Measurements from ENCODE around the gene PLSCR1.

DNA sequence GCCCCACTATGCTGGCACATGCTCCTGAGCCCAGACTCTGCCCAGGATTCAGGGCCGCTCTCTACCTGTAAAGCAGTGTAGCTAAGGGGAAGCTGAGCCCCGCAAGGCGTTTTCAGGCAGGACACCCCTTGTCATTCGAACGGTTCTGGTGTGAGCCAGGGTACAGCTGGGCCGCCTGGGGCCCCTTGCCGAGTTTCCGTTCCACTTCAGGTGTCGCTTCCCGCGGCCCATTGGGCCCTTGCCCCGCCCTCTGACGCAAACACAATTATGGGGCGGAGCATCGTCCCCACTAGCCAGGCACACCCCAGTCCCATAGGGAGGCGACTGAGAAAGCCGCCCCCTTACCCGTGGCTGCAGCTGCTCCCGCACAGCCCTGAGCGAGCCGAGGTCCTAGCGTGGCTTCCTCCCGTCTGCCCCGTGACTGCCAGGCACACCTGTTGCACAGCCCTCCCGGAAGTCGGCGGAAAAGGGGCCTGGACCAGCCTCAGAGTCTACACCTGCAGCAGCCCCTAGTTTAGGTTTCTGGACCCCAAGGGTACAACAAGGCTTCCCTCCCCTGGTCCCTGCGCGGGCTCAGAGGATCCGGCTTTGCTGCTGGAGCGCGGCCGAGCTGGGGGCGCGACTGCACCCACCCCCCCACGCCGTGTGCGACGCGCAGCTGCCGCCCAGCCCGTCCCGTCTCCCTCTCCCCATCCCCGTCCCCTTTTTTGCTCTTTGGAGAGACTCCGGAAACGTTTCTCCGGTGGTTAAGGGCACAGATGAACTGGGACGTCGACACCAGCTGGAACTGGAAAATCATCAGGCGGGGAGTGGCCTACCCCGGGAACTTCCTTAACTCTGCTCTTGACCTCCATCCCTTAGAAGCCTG, 75.0 kb downstream of the PLSCR1 start, which contains the start of gene PLSCR2:
- TF ChIP-seq, protein P1, sequence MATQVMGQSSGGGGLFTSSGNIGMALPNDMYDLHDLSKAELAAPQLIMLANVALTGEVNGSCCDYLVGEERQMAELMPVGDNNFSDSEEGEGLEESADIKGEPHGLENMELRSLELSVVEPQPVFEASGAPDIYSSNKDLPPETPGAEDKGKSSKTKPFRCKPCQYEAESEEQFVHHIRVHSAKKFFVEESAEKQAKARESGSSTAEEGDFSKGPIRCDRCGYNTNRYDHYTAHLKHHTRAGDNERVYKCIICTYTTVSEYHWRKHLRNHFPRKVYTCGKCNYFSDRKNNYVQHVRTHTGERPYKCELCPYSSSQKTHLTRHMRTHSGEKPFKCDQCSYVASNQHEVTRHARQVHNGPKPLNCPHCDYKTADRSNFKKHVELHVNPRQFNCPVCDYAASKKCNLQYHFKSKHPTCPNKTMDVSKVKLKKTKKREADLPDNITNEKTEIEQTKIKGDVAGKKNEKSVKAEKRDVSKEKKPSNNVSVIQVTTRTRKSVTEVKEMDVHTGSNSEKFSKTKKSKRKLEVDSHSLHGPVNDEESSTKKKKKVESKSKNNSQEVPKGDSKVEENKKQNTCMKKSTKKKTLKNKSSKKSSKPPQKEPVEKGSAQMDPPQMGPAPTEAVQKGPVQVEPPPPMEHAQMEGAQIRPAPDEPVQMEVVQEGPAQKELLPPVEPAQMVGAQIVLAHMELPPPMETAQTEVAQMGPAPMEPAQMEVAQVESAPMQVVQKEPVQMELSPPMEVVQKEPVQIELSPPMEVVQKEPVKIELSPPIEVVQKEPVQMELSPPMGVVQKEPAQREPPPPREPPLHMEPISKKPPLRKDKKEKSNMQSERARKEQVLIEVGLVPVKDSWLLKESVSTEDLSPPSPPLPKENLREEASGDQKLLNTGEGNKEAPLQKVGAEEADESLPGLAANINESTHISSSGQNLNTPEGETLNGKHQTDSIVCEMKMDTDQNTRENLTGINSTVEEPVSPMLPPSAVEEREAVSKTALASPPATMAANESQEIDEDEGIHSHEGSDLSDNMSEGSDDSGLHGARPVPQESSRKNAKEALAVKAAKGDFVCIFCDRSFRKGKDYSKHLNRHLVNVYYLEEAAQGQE (IDR thresholded peaks at IDR 0.05; ENCODE audit: unreplicated experiment), result no peak
- TF ChIP-seq, protein P2, sequence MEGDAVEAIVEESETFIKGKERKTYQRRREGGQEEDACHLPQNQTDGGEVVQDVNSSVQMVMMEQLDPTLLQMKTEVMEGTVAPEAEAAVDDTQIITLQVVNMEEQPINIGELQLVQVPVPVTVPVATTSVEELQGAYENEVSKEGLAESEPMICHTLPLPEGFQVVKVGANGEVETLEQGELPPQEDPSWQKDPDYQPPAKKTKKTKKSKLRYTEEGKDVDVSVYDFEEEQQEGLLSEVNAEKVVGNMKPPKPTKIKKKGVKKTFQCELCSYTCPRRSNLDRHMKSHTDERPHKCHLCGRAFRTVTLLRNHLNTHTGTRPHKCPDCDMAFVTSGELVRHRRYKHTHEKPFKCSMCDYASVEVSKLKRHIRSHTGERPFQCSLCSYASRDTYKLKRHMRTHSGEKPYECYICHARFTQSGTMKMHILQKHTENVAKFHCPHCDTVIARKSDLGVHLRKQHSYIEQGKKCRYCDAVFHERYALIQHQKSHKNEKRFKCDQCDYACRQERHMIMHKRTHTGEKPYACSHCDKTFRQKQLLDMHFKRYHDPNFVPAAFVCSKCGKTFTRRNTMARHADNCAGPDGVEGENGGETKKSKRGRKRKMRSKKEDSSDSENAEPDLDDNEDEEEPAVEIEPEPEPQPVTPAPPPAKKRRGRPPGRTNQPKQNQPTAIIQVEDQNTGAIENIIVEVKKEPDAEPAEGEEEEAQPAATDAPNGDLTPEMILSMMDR (conservative IDR thresholded peaks at IDR 0.05; ENCODE audit: low read depth in 2 of 2), result no peak
- TF ChIP-seq POLR2AphosphoS5 (IDR thresholded peaks at IDR 0.05; ENCODE audit: low read depth) (peak; percentile 92), EZH2phosphoT487 (IDR thresholded peaks at IDR 0.05; ENCODE audit: unreplicated experiment) (no peak), ZNF114 (CRISPR knock-in tag; IDR thresholded peaks at IDR 0.05) (no peak), EZH2 (IDR thresholded peaks at IDR 0.05; ENCODE audit: low read depth, unreplicated experiment) (no peak), NANOG (IDR thresholded peaks at IDR 0.05; ENCODE audit: borderline replicate concordance) (no peak)
